Stimulated activated CD4-positive, alpha-beta T cell treated with anti-CD3 and anti-CD28 coated beads, Interleukin-2, amount 100 ng/mL, for 24 hours (primary cell): ENCODE data around the gene SERPINA1.
"Not testable (repeated sequence)": the region's sequence is repeated elsewhere in the genome, so short reads cannot be mapped to it uniquely, and the experiment has no call there.

Experiments used
- DNase-seq, 2 donors: peaks; one replicate each; pipeline ENCODE4 v3.0.0-alpha.2; 2020

The SERPINA1 gene

DNA sequence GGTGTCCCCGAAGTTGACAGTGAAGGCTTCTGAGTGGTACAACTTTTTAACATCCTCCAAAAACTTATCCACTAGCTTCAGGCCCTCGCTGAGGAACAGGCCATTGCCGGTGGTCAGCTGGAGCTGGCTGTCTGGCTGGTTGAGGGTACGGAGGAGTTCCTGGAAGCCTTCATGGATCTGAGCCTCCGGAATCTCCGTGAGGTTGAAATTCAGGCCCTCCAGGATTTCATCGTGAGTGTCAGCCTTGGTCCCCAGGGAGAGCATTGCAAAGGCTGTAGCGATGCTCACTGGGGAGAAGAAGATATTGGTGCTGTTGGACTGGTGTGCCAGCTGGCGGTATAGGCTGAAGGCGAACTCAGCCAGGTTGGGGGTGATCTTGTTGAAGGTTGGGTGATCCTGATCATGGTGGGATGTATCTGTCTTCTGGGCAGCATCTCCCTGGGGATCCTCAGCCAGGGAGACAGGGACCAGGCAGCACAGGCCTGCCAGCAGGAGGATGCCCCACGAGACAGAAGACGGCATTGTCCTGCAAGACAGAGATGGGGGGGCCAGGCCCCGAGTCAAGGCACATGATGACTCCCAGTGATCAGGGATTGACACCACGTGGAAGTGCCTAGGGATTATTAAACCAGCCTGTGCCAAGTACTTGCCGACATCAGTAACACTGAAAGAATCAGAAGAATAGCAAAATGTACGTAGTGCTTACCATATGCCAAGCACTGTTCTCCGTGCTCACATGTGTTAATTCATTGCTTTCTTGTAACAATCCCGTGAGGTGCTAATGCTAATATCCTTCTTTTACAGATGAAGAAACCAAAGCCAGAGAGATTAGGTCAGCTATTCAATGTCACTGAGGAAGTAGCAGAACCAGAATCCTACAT lies 5.4 kb downstream of the SERPINA1 start:
- no peak for DNase-seq

- no peak for DNase-seq
Observed at GRCh38 chr14:94382099-94382715, 6.2 kb downstream of the SERPINA1 start.

GRCh38 chr14:94381149-94382030 lies 7.0 kb downstream of the SERPINA1 start:
- no peak for DNase-seq

- no peak for DNase-seq
Observed at GRCh38 chr14:94380225-94381148, 7.9 kb downstream of the SERPINA1 start.

DNA sequence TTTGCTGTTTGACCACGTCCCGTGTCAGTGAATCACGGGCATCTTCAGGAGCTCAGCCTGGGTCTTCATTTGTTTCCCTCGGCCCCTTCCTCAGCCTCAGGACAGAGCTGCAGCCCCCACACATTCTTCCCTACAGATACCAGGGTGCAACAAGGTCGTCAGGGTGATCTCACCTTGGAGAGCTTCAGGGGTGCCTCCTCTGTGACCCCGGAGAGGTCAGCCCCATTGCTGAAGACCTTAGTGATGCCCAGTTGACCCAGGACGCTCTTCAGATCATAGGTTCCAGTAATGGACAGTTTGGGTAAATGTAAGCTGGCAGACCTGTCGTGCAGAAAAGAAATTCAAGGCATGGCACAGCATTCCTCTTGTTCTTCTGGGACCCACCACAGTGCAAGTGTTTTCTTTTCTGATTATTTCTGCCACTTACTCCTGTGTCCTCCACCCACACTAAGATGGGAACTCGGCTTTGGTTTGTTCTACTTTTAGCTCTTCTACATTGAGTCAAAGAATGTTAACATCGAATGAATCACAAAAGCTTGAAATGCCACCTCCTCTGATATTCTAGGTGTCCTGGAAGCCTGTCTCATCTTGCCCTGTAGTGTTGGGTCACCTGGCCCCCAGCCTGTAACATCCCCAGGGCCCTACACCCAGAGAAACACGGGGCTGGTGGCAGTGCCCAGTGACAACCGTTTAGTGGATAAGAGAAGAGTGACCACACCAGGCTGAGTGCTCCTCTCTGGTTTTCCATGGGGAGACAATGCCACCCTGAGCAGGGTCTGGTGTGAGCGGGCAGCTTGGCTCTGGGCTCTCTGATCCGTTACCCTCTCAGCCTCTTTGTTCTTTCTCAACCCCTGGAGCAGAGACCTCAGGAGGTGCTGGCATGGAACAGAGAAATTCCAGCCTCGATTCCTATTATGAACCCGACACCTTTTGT lies 8.8 kb downstream of the SERPINA1 start:
- no peak for DNase-seq

DNA sequence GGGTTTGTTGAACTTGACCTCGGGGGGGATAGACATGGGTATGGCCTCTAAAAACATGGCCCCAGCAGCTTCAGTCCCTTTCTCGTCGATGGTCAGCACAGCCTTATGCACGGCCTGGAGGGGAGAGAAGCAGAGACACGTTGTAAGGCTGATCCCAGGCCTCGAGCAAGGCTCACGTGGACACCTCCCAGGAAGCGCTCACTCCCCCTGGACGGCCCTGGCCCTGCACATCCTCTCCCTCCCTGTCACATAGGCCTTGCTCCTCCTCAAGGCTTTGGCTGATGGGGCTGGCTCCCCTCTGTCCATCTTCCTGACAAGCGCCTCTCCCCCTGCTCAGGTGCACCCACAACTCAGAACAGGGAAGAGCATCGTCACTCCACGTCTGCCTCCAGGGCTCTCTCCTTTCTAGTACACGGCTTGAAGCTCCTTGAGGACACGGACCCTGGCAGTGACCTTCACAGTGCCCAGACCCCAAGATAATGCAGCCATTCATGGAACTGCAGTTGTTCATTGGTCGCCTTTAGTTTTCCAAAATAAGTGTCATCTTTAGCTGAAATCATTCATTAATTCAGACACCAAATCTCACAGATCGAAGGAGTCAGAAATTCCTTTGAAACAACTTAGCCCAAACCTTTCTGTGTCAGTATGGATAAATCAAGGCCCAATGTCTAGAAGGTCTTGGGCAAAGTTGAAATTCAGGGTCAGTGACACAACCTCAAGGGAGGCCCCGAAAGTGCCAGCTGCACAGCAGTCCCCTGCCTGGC lies 9.7 kb downstream of the SERPINA1 start:
- DNase-seq = no peak

GRCh38 chr14:94377866-94378470 lies 10.4 kb downstream of the SERPINA1 start:
- DNase-seq = no peak

GRCh38 chr14:94376976-94377865 lies 11.2 kb downstream of the SERPINA1 start:
- DNase-seq = no peak

- no peak for DNase-seq
Observed at GRCh38 chr14:94376108-94376975, 12.1 kb downstream of the SERPINA1 start.

GRCh38 chr14:94375552-94376107 lies 12.8 kb downstream of the SERPINA1 start:
- DNase-seq = no peak

DNA sequence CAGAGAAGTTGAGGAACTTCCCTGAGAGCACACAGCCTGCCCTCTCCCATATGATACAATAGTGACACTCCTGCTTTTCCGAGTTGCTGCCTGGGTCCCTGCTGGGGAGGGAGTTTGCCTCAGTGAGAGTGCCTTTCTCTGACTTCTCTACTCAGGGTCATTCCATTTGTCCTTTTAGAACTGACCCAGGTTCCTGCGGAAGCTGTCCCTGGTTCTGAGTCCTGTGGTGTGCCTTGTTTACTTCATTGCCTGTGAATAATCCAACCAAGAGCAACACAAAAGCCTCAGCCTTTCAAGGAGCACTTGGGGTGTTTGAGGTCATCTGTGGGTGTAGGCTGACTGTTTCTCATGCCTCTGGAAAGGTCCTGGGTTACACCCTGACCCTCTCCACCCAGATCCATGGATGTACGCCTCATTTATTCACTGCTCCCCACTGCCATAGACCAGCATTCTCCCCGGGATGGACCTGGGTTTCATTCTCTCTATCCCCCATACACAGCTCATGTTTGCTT lies 13.6 kb downstream of the SERPINA1 start:
- no peak for DNase-seq

- DNase-seq = no peak
Observed at GRCh38 chr14:94374116-94374515, 14.3 kb downstream of the SERPINA1 start.

DNA sequence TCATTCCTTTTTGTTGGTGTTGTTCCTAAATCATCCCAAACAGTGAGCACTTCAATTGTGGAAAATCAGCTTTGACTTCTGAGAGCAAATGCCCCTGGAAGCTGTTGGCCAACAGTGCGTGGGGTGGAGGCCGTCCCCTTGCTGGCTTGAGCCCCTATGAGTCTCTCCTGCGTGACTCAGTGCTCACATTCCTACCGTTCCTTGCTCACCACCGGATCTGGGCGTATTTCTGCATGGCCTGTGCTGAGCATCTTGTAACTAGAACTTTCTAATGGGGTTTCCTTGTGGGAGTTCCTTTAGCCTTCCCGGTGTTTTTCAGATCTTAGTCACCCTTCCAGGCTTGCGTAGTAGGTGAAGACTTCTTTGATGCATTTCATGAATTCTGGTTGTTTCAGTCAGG lies 14.7 kb downstream of the SERPINA1 start:
- DNase-seq = no peak

- DNase-seq = no peak
Observed at GRCh38 chr14:94372021-94372605, 16.3 kb downstream of the SERPINA1 start.

- DNase-seq = no peak
Observed at GRCh38 chr14:94370524-94370910, 17.9 kb downstream of the SERPINA1 start.

- DNase-seq = not testable (repeated sequence)
Observed at GRCh38 chr14:94369766-94370523, 18.5 kb downstream of the SERPINA1 start.
